Dermis blood vessel endothelial cell (primary cell): ENCODE results near the gene KCNE3. TPM values are rescaled to one million over a fixed set of nuclear protein-coding genes. Genes with fewer than 3 reads are reported as not detected.

Source experiments
- DNase-seq: peaks from one replicate; pipeline ENCODE4 v3.0.0; 2010
- total RNA-seq: library from RNA; depleted of rRNA; stranded (reverse); fragments of >200 nt; gene quantifications from 2 replicates; pipeline ENCODE4 v1.2.3, GENCODE V29; 2014

Gene KCNE3
- total RNA-seq, 1 donor from 2014 or later = 1.5 TPM

DNA sequence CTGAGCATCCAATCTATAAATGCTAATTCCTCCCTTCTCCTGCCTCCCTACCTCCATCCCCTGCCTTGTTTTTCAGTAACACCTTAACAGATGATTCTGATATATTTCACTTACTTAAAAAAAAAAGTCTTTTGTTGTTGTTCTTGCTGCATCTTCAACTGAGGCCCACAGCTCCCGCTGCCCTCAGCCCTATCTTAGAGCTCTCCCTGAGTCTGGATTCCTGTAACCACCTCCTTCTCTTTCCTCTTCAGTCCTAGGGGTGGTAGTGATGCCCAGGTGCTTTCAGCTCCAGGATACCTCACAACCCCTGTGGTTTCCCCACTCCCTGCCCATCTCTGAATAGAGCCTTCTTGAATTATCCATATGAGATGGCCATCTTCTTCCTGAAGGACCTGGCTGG lies 3.7 kb upstream of the KCNE3 start:
- no peak for DNase-seq

DNA sequence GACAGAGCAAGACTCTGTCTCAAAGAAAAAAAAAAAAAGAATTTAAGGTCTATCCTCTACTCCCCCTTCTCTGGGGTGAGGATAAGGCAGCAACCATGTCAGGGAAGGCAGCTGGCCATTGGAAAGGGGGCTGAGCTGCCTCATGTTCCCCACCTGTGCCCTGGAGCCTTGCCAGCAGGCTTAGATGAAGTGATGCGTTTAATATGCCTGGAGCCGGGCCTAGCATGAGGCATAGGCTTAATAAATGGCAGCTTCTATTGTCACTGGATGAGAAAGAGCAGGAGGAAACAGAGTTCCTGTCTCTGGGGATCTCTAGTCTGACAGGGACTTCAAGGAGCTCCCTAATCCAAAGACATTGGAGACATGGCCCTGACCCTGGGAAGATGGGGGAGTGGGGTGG lies 3.2 kb upstream of the KCNE3 start:
- no peak for DNase-seq

DNA sequence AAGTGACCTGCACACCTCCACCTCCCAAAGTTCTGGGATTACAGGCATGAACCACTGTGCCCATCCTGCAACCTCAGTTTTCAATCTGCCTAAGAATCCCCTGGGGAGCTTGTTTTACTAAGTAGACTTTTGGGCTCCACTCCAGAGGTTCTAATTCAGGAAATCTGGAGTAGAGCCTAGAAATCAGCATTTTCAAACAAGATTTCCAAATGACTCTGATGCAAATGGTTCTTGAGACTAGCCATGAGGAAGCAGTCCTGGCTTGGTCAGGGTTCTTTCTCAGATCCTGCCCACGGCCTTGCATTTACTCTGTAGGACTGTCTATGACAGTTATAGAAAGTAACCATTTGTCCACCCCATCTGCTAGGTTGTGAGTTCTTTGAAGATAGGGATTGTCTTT lies 1.6 kb upstream of the KCNE3 start:
- no peak for DNase-seq

DNA sequence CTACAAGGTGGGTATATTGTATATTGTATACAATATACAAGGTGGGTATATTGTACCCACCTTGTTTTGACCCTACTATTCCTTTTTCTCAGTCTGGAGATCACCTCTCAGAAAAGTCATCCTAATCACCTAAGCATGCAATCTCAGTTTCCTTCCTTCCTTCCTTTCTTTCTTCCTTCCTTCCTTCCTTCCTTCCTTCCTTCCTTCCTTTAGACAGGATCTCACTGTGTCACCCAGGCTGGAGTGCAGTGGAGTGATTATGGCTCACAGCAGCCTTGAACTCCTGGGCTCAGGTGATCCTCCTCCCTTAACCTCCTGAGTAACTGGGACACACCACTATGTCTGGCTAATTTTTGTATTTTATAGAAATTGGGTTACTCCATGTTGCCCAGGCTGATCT lies 1.2 kb upstream of the KCNE3 start:
- DNase-seq = no peak

DNA sequence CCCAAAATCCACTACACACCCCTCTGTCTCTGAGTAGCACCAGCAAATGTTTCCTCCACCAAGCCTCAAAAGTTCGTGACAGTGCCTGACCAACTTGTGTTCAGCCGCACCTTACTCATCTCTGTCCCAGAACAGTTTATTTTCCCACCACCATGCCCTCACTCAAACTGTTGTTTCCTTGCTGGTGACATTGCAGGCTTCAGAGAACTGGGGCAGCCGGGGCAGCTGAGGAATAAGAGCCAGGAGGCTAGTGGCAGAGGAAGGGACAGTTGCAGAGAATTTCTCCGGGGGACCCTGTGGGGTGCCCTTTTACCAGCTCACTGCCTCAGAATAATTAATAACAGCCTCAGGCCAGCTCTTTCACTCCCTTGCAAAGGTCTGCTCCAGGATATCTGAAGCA lies 709 bp upstream of the KCNE3 start:
- DNase-seq = no peak

DNA sequence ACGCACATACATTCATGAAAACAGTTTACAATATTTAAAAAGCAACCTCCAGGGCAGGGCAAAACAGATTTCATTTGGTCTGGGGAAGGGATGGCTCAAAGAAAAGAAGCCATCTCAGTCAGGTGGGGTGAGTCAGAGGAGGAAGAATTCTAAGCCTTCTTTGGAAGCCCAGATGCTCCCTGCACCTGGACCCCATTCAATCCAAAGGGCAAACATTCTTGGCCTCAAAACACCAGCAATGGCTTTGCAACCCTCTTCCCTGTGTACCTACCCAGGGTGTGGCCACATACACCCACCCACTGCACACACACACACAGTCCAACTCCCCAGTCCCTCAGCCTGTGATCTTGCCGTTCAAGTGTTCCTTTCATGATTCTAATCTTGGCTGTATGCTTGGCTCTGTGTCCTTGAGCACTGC lies 2.0 kb downstream of the KCNE3 start:
- DNase-seq = no peak

DNA sequence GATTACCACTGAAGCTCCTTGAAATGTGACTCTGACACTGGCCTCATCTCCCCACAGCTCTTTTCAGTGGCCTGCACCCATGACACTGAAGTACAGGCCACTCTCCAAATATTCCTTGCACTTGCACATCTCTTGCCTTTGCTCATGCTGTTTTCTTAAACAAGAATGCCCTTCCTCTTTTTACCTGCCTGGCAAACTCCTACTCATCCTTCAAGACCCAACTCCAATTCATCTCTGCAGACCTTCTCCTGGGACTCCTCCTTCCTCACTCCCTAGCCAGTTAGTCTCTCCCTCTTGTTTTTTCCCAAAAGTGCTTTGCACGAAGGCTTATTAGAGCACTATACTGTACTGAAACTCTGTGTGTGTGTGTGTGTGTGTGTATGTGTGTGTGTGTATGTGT lies 2.6 kb downstream of the KCNE3 start:
- no peak for DNase-seq

DNA sequence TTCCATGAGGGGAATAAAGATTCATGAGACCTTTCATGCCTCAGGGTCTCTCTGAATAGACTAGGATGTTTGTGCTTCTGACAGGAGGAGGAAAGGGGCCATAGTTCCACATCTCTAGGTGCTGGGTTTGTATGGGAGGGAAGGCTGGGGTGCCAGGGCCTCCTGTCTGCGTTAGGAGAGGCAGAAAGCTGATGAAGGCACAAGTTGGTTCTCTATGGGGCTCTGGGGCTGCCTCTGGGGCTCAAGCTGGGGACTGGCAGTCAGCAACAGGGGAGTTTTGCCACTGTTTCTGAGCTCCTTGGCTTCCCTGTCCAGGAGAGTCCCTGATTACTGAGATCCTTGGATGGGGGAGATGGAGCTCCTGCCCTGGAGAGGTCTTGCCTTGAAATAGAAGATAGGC lies 4.1 kb downstream of the KCNE3 start:
- DNase-seq = no peak

DNA sequence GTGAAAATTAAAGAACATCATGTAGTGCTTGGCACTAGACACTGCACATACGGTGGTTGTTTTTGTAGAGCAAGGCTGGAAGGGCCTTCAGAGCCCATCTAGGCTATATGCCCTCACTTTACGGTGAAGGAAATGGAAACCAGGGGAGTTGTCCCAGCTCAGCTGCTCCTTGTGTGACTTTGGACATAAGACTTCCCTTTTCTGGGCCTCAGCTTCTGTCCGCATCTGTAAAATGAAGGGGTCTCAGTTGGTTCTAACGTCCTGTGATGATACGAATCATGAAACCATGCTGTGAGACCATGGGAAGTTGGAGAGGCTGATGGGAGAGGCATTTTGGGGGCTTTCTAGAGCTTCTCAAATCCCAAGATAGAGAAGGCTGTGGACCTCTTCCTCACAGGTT lies 4.7 kb downstream of the KCNE3 start:
- no peak for DNase-seq

DNA sequence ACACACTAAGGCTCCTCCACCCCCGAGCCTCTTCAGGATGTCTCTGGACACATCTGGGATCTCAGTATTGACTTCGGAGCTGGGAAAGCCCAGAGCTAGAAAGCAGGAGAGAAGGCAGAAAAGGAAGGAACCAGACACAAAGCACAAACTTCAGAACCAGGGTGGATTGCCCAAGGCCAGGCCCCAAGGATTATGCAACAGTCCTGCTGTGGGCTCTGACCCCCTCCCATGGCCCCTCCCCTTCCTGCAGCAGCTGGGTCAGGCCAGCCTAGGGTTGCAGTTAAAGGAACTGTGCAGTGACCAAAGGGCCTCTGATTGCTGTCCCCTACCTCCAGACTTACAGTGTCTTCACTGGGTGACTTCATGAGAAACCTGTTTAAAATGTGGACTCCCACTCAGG lies 5.3 kb downstream of the KCNE3 start:
- DNase-seq = no peak

DNA sequence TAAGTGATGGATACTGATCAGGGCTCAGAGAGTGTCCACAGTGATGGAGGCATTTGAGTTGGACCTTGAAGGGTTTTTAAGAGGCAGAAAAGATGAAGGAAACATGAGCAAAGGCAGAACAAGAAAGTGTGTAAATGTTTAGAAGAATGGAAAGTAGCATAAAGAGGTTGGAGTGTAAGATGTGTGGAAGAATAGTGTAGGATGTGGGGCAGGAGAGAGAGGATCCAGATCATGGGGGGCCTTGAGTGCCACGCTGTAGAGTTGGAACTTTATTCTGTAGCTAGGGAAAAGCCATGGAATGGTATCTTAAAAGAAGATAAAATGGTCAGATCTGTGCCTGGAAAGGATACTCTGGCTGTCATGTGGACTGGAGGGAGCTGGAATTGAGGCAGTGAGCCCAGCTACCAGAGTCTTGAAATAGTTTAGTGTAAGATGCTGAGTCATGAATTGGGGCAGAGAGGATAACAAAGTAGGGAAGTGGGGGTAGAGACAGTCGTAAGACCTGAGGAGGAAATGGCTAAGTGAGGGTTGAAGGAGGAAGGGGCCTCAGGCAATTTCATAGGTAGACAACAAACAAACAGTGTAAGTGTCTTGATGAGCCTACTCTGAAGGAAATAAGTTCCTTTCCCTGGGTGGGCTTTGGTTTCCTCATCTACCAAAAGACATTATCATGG lies 6.7 kb downstream of the KCNE3 start:
- DNase-seq = peak; percentile 28

DNA sequence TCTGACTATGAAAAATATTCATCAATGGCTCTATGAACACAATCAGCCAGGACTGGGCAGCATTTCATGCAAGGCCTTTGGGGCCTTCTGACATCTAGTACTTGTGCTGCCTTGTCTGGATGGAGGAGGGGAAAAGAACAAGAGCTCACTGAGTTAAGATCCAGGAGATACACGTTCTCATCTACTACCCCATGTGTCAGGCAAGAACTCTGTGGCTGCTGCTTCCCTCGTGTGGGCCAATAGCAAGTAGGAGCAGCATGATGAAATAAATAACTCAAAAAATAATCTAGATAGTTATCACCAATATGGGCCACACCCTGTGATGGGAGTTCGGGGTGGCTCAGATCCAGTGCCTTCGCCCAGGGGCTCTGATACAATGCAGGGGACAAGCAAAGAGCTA lies 7.3 kb downstream of the KCNE3 start:
- DNase-seq = no peak

DNA sequence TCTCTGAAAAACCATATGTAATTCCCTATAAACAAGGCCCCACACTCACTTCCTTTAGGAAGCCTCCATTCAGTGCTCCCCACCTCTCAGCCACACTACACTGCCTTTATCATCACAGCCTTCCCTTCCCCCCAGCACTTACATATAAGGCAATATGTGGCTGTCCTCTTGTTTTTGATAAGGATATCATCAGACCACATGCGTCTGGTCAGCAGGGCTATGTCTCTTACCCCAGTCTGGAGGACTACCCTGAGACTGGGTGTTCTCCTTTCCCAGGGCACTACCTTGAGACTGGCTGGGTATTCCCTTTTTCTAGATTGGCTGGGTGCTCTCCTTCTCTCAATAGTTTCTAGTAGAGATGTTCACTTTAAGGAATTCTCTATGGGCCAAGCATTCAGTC lies 7.8 kb downstream of the KCNE3 start:
- DNase-seq = no peak

DNA sequence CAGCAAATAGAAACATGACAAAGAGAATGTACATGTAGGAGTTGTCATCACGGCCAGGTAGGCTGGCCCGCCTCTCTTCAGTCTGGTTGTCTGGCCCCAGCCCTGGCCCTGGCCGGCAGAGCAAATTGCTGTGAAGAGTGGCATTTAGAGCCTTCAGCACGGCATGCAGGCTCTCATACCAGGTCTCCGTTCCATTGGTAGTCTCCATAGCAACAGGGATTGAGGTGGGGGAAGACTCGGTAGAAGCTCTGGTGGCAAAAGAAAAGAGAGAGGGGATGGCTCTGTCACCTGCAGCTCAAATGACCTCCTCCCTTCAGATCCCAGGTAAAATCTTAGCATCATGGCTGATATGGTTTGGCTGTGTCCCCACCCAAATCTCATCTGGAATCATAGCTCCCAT lies 10.0 kb downstream of the KCNE3 start:
- DNase-seq = no peak

DNA sequence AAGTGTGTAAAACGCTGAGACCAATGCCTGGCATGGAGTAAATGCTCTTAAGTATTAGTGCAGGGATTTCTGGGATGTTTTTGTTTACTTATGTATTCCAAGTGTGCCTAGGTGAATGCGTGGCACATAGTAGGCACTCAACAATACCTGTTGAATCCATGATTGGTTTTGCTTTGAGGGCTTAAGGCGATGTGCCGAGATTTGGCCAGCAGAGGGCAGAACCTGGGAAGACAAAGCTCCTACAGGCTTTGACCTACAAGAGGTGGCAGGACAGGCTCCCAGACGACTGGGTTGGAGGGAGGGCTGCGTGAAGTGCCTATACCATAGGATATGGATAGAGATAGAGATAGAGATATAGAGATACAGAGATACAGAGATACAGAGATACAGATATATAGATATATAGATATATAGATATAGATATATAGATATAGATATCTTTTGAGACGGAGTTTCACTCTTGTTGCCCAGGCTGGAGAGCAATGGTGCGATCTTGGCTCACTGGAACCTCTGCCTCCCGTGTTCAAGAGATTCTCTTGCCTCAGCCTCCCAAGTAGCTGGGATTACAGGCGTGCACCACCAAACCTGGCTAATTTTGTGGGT lies 13.9 kb downstream of the KCNE3 start:
- peak; percentile 88 for DNase-seq

DNA sequence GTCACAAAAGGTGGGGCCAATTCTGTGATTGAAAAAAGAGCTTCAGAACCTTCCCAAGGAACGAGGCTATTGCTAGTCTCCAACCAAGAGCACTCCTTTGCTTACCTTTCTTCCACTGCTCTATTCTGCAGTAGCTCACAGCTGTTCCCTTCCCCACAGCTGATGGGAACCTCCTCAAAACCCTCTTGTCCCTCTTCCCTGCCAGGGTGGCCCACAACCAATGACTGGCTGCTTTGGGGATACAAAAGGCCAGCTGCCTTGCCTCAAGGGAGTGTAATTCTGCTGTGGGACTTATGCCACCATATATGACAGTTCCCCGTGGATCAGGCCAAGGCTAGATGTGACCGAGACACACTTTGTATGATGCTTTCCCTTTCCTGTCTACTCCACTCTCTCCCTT lies 15.0 kb downstream of the KCNE3 start:
- no peak for DNase-seq

DNA sequence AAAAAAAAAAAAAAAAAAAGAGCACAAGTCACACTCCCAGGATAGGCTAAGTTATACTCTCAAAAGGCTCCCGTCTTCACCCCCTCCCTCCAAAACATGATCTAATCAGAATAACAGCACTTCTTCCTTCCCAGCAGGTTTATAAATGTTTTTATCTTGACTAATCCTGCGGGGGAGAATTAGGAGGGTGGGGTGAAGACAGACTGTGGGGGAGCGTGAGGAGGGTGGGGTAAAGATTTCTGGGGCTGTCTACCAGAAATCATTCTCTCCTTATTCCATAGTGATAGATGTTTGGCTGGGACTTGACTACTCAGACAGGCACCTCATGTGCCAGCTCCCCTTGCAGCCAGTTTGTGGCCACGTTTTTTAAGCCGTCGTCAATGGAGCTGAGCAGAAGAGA lies 17.0 kb downstream of the KCNE3 start:
- DNase-seq = no peak

DNA sequence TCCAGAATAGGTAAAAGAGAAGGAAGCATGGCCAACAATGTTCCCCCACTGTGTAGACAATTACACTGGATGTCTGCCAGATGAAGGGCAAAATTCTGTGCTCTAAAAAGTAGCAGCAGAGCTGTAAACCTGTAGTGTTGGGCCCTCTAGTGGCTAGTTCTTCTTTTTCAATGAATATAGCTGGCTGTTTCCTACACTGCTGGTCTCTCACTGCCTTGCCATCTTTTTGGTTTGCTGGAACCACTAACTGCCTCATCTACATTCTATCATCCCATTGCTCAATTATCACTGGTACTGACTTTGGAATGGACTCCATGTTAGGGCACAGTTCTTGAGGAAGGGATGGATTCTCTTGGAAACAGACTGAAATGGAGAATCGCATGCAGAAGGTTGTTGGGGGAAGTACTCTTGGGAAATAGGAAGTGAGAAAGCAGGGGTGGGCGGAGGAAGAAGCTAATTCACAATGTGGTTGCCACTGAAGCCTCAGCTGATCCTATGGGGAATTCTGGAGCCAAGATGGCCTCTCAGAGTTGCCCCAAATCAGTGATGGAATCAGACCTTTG lies 17.9 kb downstream of the KCNE3 start:
- peak; percentile 89 for DNase-seq

DNA sequence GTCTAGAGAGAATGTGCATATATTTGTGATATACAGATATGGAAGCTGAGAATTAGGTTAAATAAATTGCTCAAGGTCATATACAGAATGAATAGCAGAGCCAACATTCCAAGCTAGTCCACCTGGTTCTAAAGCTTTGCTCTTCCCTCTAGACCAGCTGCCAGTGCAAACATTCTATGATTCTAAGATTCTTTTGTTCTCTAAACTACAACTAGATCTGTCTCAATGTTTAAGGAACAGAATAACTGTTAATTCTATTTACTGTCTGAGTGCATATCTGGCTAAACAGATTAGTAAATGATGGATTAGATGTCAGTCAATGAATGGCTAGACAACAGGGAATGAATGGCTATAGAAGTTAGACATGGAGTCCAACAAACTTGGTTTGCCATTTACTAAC lies 19.6 kb downstream of the KCNE3 start:
- no peak for DNase-seq

DNA sequence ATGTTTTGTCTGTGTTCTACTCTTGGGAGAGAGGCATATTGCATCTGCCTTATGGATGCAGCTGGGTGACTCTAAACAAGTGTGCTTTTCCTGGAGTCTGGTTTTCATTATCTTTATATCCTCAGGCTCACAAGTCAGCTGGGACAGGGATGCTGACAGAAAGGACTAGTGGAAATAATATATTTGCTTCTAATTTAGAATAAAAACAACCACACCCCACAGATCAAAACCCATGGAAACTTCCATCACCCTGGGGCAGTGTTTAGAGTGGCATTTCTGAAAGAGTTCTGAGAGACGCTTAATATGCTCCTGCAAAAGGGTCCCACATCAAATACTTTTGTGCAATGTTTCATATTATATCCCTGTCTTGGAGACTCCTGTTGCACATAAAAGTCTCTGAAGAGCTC lies 20.8 kb downstream of the KCNE3 start:
- DNase-seq = no peak

DNA sequence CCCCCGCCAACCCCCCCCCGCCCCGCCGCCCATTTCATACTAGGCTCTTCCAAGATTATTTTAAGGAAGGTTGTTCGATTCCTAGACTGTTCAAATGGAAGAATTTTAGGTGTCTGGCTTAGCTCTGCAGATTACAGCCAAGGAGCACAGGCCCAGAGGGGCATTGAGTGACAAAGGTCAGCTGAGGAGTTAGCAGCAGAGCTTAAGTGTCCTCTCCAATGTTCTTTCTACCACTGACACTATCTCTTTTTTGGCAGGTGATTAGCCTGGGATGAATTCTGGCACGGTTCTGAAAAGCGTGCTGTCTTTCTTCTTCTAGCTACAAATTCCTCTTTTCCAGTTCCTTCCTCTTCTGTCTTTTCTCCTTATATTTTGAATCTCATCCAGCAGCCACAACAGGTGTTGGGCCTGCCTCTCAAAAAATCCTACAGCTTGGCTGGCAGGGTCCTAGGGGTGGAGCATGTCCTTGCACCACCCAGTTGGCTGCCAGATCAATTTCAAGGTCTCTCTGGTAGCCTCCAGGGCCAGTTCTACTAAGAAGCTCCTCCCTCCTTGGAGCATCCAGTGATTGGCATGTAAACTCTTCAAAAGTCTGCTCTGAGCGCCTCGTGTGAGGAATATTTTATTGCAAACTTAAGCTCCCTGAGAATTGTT lies 23.0 kb downstream of the KCNE3 start:
- DNase-seq = no peak

DNA sequence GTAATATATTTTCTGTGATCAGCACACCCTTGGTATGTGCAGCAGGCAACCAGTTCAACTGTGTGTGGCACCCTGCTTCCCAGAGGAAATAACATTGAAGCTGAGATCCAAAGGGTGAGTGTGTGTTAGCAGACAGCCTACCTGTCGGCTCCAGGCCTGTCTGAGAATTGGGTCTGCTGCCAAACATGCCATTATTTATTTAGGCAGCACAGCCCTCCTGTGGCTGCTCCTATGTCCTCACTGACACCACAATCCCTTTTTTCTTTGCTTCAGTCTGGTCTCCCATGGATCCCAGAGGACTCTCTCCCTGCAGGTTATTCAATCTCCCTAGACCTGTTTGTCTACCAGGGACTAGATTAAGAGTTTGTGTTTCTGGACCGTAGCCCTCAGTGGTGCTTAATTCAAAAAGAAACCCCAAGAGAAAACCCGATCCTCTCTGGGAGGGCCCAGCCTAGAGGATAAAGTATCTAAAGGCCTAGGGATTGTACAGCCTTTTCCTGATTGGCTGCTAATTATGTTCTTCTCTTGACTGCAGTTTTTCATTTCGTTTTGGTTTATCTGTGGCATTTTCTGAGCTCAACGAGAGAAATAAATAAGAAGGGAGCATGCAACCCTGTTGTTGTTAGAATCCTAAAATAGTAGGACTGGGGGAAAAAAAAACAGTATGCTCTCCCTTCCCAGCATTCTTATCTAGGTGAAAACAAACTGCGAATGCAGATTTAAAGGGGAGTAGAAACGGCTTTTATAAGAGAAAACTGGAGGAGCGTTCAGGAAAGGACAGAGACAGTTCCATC lies 24.1 kb downstream of the KCNE3 start:
- peak; percentile 61 for DNase-seq

DNA sequence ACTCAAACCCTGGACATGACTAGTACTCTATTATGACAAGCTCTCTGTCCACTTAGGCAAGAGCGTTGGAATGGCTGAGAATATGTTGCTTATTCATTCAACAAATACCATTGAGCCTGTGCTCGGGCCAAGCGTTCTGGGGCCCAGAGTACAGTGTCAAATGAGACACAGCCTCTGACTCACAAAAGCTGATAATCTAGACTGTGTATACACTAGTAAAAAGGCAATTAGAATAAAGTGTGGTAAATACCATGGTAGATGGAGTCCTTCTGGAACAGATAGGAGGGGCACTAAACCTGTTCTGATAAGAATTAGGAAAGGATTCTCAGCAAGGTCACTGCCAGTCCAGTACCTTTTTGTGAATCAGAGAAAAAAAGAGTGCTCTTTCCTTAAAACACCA lies 24.7 kb downstream of the KCNE3 start:
- no peak for DNase-seq
